Measurements from ENCODE around the gene COX8A. TPM values are rescaled to one million over a fixed set of nuclear protein-coding genes. Genes with fewer than 3 reads are reported as not detected.

The COX8A gene
- polyA plus RNA-seq, 2 of the 4 experiments (the other 2 are of a cell fraction), result 312 to 794 TPM

GRCh38 chr11:63939397-63939891 is 35.0 kb upstream of the COX8A start (continued):
- TF ChIP-seq REST (IDR thresholded peaks at IDR 0.05), result no peak
- no peak for TF ChIP-seq FOXS1 (CRISPR knock-in tag; IDR thresholded peaks at IDR 0.05)
- no peak for TF ChIP-seq ZNF302 (CRISPR knock-in tag; IDR thresholded peaks at IDR 0.05)
- TF ChIP-seq RFX5 (IDR thresholded peaks at IDR 0.05), result no peak
- TF ChIP-seq RAD21 (conservative IDR thresholded peaks at IDR 0.05 in 1 of 2, IDR thresholded peaks at IDR 0.05 in 1 of 2), result no peak

GRCh38 chr11:63940786-63941185 is 33.6 kb upstream of the COX8A start:
- no peak for ATAC-seq
- TF ChIP-seq NPAS2 (CRISPR knock-in tag; IDR thresholded peaks at IDR 0.05; ENCODE audit: borderline replicate concordance) (no peak), CBX2 (IDR thresholded peaks at IDR 0.05; ENCODE audit: borderline replicate concordance, low read depth) (no peak), GATA3 (IDR thresholded peaks at IDR 0.05; ENCODE audit: borderline replicate concordance) (no peak), RARB (CRISPR knock-in tag; IDR thresholded peaks at IDR 0.05) (no peak), E2F6 (IDR thresholded peaks at IDR 0.05; ENCODE audit: borderline replicate concordance, low read depth) (no peak), MAX (IDR thresholded peaks at IDR 0.05) (no peak), ZC3H11A (IDR thresholded peaks at IDR 0.05) (no peak), HOXB13 (CRISPR knock-in tag; IDR thresholded peaks at IDR 0.05; ENCODE audit: low read depth) (no peak), USF2 (IDR thresholded peaks at IDR 0.05) (no peak), KDM5A (IDR thresholded peaks at IDR 0.05) (no peak), RFX5 (IDR thresholded peaks at IDR 0.05) (no peak), RCOR1 (IDR thresholded peaks at IDR 0.05; ENCODE audit: low read depth, low read length) (no peak), ESRRA (IDR thresholded peaks at IDR 0.05; ENCODE audit: borderline replicate concordance, low read length) (no peak), FOSL2 (IDR thresholded peaks at IDR 0.05) (no peak), FOSL2 (CRISPR knock-in tag; IDR thresholded peaks at IDR 0.05) (no peak), ZFP36 (IDR thresholded peaks at IDR 0.05; ENCODE audit: borderline replicate concordance, partially characterized antibody) (no peak), CHD4 (IDR thresholded peaks at IDR 0.05; ENCODE audit: borderline replicate concordance) (no peak)
- peaks cover 20% of the 10 kb centered on the region for H3K4me1 ChIP-seq
- WGBS (ENCODE audit: missing lambda C conversion rate), result 90% methylated on average over 6 of the region's 6 CpGs
- ChIA-PET CTCF (no interaction called here), POLR2A (no interaction called here)
- FAIRE-seq, result no peak
- no peaks in the 10 kb centered on the region for H3K9me3 ChIP-seq
- no peak overlapping the region for H3K4me3 ChIP-seq
- no peak for DNase-seq (ENCODE audit: low read depth in 1 of 2, low spot score in 1 of 2)
- H3K4me2 ChIP-seq, result no peak overlapping the region
- H3K27ac ChIP-seq, result no peak overlapping the region

- no peak overlapping the region for H3K27ac ChIP-seq
- POLR2A ChIA-PET, result no interaction called here
- no peak for ATAC-seq
- no peaks in the 10 kb centered on the region for H3K9me3 ChIP-seq
- 86% methylated on average over 4 of the region's 4 CpGs for WGBS (ENCODE audit: missing lambda C conversion rate)
- CTCF ChIA-PET, result interaction anchor here (0.8 to 1.3 kb wide), 5 partner anchors 24 to 174 kb away, joined by 3 to 20 read pairs (median 4); partner anchors contain the start of gene ZFTA
- no peak for FAIRE-seq
- DNase-seq (ENCODE audit: low read depth in 1 of 2, low spot score in 1 of 2), result no peak
- H3K4me3 ChIP-seq, result no peak overlapping the region
- no peak for TF ChIP-seq CBX2 (IDR thresholded peaks at IDR 0.05; ENCODE audit: borderline replicate concordance, low read depth)
- no peak for TF ChIP-seq MAX (IDR thresholded peaks at IDR 0.05)
- TF ChIP-seq HOXB13 (CRISPR knock-in tag; IDR thresholded peaks at IDR 0.05; ENCODE audit: low read depth), result no peak
- TF ChIP-seq RARB (CRISPR knock-in tag; IDR thresholded peaks at IDR 0.05), result no peak
- no peak for TF ChIP-seq PHF8 (IDR thresholded peaks at IDR 0.05; ENCODE audit: borderline replicate concordance, low read depth)
- TF ChIP-seq KDM1A (IDR thresholded peaks at IDR 0.05; ENCODE audit: low read depth), result no peak
- no peak overlapping the region for H3K4me2 ChIP-seq
- H3K4me1 ChIP-seq, result peaks cover 20% of the 10 kb centered on the region
Observed at GRCh38 chr11:63941901-63942300, 32.5 kb upstream of the COX8A start.
